ENCODE measurements around the gene CCDC124.

The CCDC124 gene

GRCh38 chr19:17936379-17936778, 3.6 kb downstream of the CCDC124 start:
- no peak for DNase-seq

- no peak for DNase-seq
Observed at GRCh38 chr19:17937371-17937900, 4.6 kb downstream of the CCDC124 start.

- DNase-seq, result peak; percentile 77
Observed at GRCh38 chr19:17938092-17938845, 5.5 kb downstream of the CCDC124 start.

- DNase-seq, result no peak
Observed at GRCh38 chr19:17942181-17942580, 9.4 kb downstream of the CCDC124 start.

GRCh38 chr19:17942582-17943273, 9.9 kb downstream of the CCDC124 start:
- DNase-seq, result no peak

GRCh38 chr19:17943274-17944221, 10.7 kb downstream of the CCDC124 start:
- no peak for DNase-seq

- DNase-seq, result no peak
Observed at GRCh38 chr19:17944301-17944700, 11.5 kb downstream of the CCDC124 start.

GRCh38 chr19:17946965-17947784, 14.4 kb downstream of the CCDC124 start:
- no peak for DNase-seq

- peak; percentile 97 for DNase-seq
Observed at GRCh38 chr19:17947815-17948513, 15.1 kb downstream of the CCDC124 start.

- no peak for DNase-seq
Observed at GRCh38 chr19:17948514-17948900, 15.7 kb downstream of the CCDC124 start.

GRCh38 chr19:17948931-17949930, 16.4 kb downstream of the CCDC124 start:
- DNase-seq, result peak; percentile 12

GRCh38 chr19:17949956-17950309, 17.1 kb downstream of the CCDC124 start:
- no peak for DNase-seq

GRCh38 chr19:17950310-17951156, 17.7 kb downstream of the CCDC124 start:
- DNase-seq, result peak; percentile 35

- no peak for DNase-seq
Observed at GRCh38 chr19:17951157-17951989, 18.6 kb downstream of the CCDC124 start.

- DNase-seq, result no peak
Observed at GRCh38 chr19:17951990-17952976, 19.5 kb downstream of the CCDC124 start.

GRCh38 chr19:17953316-17953801, 20.5 kb downstream of the CCDC124 start:
- DNase-seq, result no peak

- DNase-seq, result no peak
Observed at GRCh38 chr19:17953869-17954268, 21.1 kb downstream of the CCDC124 start.
